MCF 10A (cell line): Measurements from ENCODE around the gene ZNF862. TPM values are rescaled to one million over a fixed set of nuclear protein-coding genes. Genes with fewer than 3 reads are reported as not detected.

Experiments used
- BruUV-seq: library from RNA; stranded (reverse); fragments of 400-500 nt; replicated peaks from 2 replicates; lab custom pipeline; 2021; lab: Mats Ljungman, UMichigan
- CTCF ChIA-PET: fragments of 300-600 bp; sonication (Branson Sonifier 250); formaldehyde crosslinking; extraction: SDS; loops from one replicate; lab custom pipeline; 2021; ENCODE audit warnings: antibody characterized with exemption, inconsistent platforms; lab: Yijun Ruan, JAX
- POLR2A ChIA-PET: fragments of 300-600, 350-650 bp; sonication (Branson Sonifier 250); formaldehyde crosslinking; extraction: SDS; loops from one replicate; lab custom pipeline; 2020; ENCODE audit warnings: antibody characterized with exemption, inconsistent platforms; lab: Yijun Ruan, JAX
- DNase-seq: peaks from one replicate; pipeline ENCODE4 v3.0.0-alpha.2; 2018; ENCODE audit not compliant: unreplicated experiment
- H3K27ac Mint-ChIP-seq: one replicate; pipeline ENCODE4 v1.8.0; 2022; ENCODE audit warnings: mild to moderate bottlenecking, low read depth, mixed read lengths; ENCODE audit not compliant: unreplicated experiment
- H3K27me3 Mint-ChIP-seq: one replicate; pipeline ENCODE4 v1.8.0; 2022; ENCODE audit warnings: mixed read lengths; ENCODE audit not compliant: insufficient read depth, unreplicated experiment
- H3K36me3 Mint-ChIP-seq: one replicate; pipeline ENCODE4 v1.8.0; 2022; ENCODE audit warnings: mild to moderate bottlenecking, moderate library complexity, mixed read lengths; ENCODE audit not compliant: insufficient read depth, unreplicated experiment
- H3K4me1 Mint-ChIP-seq: one replicate; pipeline ENCODE4 v1.8.0; 2022; ENCODE audit warnings: mixed read lengths; ENCODE audit not compliant: insufficient read depth, unreplicated experiment
- H3K4me3 Mint-ChIP-seq: one replicate; pipeline ENCODE4 v1.8.0; 2022; ENCODE audit warnings: mild to moderate bottlenecking, moderate library complexity, mixed read lengths; ENCODE audit not compliant: unreplicated experiment
- H3K9me3 Mint-ChIP-seq: one replicate; pipeline ENCODE4 v1.8.0; 2022; ENCODE audit warnings: mixed read lengths; ENCODE audit not compliant: unreplicated experiment
- intact Hi-C: fragments of 100-400 bp; cut with micrococcal nuclease; formaldehyde crosslinking; loops from 2 replicates; pipeline ENCODE4 v1.14.1; 2022
- total RNA-seq: library from RNA; stranded (reverse); gene quantifications from 2 replicates; pipeline ENCODE4 v1.2.3, GENCODE V29; 2022
- TF ChIP-seq, protein P1 (sequence below): fragments of 200-600 bp; IDR thresholded peaks from one replicate; pipeline ENCODE4 v1.8.0; 2022; ENCODE audit warnings: antibody characterized with exemption, mild to moderate bottlenecking; ENCODE audit not compliant: unreplicated experiment

The ZNF862 gene
- total RNA-seq, 1 experiment from 2014 or later: 17.4 TPM

DNA sequence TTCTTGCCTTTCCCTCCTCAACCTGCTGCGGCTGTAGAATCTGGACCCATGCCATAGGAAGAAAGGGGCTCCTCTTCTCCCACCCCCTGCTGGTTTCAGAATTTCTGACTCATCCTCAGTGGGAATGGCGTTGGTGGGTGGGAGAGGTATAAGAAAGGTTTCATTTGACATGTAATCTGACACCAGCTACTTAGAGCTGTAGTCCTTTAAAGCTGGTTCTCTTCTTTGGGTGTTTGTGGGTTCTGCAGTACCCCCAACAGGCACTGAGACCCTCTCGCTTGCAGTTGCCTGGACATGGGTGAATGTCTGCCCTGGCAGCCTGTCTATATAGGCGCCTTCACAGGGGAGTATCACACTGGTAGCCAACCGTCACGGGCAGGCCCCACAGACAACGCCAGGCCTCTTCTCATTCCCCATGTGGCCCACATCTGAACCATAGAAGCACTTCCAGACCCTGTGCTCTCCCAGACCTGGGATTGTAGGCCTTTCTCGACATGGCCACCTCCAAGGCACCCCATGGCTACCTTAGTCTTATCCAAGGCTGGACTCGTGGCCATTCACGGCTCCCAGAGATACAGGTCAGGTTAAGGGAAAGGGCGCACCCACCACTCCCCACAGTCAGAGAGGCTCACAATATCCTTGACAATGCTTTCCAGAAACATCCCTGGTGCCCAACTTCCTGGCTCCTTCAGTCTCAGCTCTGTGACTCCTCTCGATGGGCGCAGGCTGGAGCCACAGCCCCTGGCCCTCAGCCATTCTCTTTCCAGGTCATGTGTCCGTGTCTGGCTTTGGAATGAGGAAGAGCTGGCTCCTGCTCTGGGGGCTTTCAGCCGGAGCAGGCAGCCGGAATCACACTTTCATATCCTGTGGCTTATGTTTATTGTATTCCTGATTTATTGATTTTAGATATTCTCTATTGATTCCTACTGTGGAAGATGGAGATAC is 17.5 kb downstream of the ZNF862 start:
- peaks cover 27% of the 10 kb centered on the region for H3K4me1 Mint-ChIP-seq
- no peaks in the 10 kb centered on the region for H3K27me3 Mint-ChIP-seq

DNA sequence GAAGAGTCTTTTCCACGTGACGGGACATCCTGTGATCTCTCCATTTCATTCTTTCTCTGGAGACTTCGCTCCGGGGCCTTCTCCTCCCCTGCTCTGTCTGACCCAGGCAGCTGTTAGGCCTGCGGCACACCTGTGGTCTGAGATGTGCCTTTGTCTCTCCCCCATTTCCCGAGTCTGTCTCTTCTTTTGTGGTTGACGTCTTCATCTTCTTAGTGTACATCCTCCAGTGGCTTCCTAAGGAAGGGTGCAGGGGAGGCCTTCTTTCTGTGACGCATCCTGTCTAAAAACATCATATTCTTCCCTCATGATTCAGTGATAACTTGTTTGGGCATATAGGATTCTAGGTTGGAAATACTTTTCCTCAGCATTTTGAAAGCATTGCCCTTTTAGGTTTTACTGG is 18.4 kb downstream of the ZNF862 start:
- POLR2A ChIA-PET: no interaction called here
- BruUV-seq: no TSS peak
- Mint-ChIP-seq H3K36me3 (peaks cover 15% of the 10 kb centered on the region), H3K9me3 (no peaks in the 10 kb centered on the region), H3K27me3 (no peaks in the 10 kb centered on the region), H3K4me1 (peaks cover 27% of the 10 kb centered on the region), H3K4me3 (no peak overlapping the region), H3K27ac (no peak overlapping the region)
- intact Hi-C loops: no loop called here
- TF ChIP-seq, protein P1, sequence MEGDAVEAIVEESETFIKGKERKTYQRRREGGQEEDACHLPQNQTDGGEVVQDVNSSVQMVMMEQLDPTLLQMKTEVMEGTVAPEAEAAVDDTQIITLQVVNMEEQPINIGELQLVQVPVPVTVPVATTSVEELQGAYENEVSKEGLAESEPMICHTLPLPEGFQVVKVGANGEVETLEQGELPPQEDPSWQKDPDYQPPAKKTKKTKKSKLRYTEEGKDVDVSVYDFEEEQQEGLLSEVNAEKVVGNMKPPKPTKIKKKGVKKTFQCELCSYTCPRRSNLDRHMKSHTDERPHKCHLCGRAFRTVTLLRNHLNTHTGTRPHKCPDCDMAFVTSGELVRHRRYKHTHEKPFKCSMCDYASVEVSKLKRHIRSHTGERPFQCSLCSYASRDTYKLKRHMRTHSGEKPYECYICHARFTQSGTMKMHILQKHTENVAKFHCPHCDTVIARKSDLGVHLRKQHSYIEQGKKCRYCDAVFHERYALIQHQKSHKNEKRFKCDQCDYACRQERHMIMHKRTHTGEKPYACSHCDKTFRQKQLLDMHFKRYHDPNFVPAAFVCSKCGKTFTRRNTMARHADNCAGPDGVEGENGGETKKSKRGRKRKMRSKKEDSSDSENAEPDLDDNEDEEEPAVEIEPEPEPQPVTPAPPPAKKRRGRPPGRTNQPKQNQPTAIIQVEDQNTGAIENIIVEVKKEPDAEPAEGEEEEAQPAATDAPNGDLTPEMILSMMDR: no peak
- no peak for DNase-seq
- CTCF ChIA-PET: no interaction called here

More for the DNA sequence above, 17.5 kb downstream of the ZNF862 start:
- ChIA-PET CTCF (interaction anchor here (1.0 to 1.5 kb wide), 3 partner anchors 14 to 27 kb away, joined by 3 to 4 read pairs (median 3); no protein-coding TSS in a partner anchor), POLR2A (interaction anchor here (0.6 to 1.9 kb wide), 2 partner anchors 16 to 1501 kb away, joined by 3 to 7 read pairs; no protein-coding TSS in a partner anchor)
- no peaks in the 10 kb centered on the region for H3K9me3 Mint-ChIP-seq
- peaks cover 12% of the 10 kb centered on the region for H3K36me3 Mint-ChIP-seq
- H3K27ac Mint-ChIP-seq: no peak overlapping the region
- peak; percentile 94 for DNase-seq
- TF ChIP-seq, protein P1: no peak
- no peak overlapping the region for H3K4me3 Mint-ChIP-seq
- intact Hi-C loops: no loop called here
- no TSS peak for BruUV-seq

DNA sequence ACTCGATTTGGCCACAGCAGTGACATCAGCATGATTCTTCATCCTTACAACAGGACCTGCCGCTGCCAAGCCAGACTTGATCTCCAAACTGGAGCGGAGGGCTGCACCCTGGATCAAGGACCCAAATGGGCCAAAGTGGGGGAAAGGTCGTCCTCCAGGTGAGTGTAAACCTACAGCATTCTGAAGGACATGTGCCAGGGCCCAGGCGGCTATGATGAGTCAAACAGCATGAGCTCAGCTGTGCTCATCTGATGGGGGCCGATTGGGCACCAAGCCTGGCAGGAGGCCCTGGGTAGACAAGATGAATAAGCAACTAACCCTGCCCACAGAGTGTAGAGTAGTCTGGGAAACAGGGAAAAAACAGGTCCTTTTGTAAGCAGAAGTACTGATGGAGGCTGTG is 21.2 kb downstream of the ZNF862 start:
- CTCF ChIA-PET: interaction anchor here (0.9 kb wide), 1 partner anchor 896 kb away, joined by 3 read pairs; no protein-coding TSS in a partner anchor
- no peaks in the 10 kb centered on the region for H3K9me3 Mint-ChIP-seq

DNA sequence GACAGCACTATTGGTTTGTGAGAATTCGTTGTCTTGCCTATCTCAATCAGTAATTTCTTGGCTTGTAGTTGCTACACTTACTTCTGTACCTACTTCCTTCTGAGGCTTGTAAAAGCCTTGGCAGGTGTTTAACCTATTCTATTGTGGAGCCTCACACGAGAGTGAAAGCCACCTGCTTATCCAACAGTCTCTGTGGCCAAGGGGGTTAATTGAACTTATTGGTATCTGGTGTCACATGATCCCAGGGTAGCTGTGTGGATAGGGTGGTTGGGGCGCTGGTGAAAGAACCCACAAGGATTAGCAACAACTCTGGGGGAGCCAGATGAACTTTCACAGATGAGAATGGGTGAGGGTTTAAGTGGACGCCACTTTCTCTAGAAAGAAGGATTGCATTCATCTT is 21.7 kb downstream of the ZNF862 start:
- intact Hi-C loops: no loop called here
- H3K27ac Mint-ChIP-seq: no peak overlapping the region
- TF ChIP-seq, protein P1: no peak
- peaks cover 33% of the 10 kb centered on the region for H3K36me3 Mint-ChIP-seq
- ChIA-PET POLR2A (no interaction called here), CTCF (no interaction called here)
- H3K27me3 Mint-ChIP-seq: no peaks in the 10 kb centered on the region
- BruUV-seq: no TSS peak
- H3K4me3 Mint-ChIP-seq: no peak overlapping the region
- H3K9me3 Mint-ChIP-seq: no peaks in the 10 kb centered on the region
- H3K4me1 Mint-ChIP-seq: peaks cover 19% of the 10 kb centered on the region
- no peak for DNase-seq

More for the DNA sequence above, 21.2 kb downstream of the ZNF862 start:
- DNase-seq: no peak
- POLR2A ChIA-PET: no interaction called here
- no TSS peak for BruUV-seq
- Mint-ChIP-seq H3K36me3 (peaks cover 32% of the 10 kb centered on the region), H3K4me1 (peaks cover 24% of the 10 kb centered on the region), H3K27me3 (no peaks in the 10 kb centered on the region), H3K27ac (no peak overlapping the region), H3K4me3 (no peak overlapping the region)
- TF ChIP-seq, protein P1: no peak
- intact Hi-C loops: no loop called here
